AG09319 (cell line): ENCODE results near the gene NUCB1.
"Not testable (repeated sequence)": the region's sequence is repeated elsewhere in the genome, so short reads cannot be mapped to it uniquely, and the experiment has no call there.

ENCODE experiments used
- DNase-seq: peaks from one replicate; pipeline ENCODE4 v3.0.0-alpha.2; 2010; ENCODE audit warnings: low read depth; ENCODE audit errors: extremely low read depth
- CTCF ChIP-seq: IDR thresholded peaks from 2 replicates; pipeline ENCODE4 v1.5.1; 2011; ENCODE audit warnings: low read depth, mild to moderate bottlenecking, inconsistent platforms, low read length, moderate library complexity

NUCB1 gene

GRCh38 chr19:48877855-48878195 is 22.3 kb upstream of the NUCB1 start:
- TF ChIP-seq CTCF: no peak
- DNase-seq: no peak

DNA sequence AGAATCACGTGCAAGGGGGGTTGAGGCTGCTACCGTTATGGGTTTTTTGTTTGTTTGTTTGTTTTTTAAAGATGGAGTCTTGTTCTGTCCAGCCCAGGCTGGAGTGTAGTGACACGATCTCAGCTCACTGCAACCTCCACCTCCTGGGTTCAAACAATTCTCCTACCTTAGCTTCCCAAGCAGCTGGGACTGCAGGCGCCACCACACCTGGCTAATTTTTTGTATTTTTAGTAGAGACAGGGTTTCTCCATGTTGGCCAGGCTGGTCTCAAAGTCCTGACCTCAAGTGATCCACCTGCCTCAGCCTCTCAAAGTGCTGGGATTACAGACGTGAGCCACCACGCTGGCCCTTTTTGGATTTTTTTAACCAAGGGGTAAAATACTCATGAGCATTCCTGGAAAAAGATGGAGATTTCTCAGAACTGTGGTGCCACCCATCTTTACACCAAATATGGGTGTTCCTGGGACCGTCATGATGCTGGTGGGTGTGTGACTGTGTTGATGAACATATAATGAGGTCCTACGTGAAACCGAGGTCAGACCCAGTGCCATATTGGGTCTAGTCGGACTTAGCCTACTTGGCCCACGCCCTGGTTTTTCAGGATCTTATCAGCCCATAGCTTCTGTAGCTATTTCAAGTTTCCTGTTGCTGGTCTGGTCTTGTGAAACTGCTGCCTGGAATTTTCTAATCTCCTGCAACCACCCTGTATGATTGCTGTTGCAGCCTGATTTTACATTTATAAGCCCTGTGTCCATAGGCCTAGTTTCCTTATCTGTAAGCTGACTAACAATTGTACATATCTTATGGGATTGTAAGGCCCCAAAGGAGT is 21.7 kb upstream of the NUCB1 start:
- TF ChIP-seq CTCF: no peak
- no peak for DNase-seq

DNA sequence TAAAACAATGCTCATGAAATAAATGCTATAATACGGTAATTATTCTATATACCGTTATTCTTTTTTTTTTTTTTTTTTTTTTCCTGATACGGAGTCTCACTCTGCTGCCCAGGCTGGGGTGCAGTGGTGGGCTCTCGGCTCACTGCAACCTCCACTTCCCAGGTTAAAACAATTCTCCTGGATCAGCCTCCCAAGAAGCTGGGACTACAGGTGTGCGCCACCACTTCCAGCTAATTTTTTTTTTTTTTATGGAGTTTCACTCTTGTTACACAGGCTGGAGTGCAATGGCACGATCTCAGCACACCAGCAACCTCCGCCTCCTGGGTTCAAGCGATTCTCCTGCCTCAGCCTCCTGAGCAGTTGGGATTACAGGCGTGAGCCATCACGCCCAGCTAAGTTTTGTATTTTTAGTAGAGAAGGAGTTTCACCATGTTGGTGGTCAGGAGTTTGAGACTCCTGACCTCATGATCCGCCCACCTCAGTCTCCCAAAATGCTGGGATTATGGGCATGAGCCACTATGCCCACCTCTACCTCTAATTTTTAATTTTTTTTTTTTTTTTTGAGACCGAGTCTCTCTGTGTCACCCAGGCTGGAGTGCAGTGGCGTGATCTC is 21.0 kb upstream of the NUCB1 start:
- TF ChIP-seq CTCF: no peak
- DNase-seq: no peak

DNA sequence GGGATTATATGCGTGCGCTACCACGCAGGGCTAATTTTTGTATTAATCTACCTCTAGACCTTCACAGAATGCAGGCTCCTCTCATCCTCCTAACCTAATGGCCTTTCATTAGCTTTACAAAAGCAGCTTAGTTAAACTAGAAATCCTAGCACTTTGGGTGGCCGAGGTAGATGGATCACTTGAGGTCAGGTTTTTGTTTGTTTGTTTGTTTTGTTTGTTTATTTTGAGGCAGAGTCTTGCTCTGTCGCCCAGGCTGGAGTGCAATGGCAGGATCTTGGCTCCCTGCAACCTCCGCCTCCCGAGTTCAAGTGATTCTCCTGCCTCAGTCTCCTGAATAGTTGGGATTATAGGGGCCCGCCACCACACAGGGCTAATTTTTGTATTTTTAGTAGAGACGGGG is 20.4 kb upstream of the NUCB1 start:
- not testable (repeated sequence) for DNase-seq

DNA sequence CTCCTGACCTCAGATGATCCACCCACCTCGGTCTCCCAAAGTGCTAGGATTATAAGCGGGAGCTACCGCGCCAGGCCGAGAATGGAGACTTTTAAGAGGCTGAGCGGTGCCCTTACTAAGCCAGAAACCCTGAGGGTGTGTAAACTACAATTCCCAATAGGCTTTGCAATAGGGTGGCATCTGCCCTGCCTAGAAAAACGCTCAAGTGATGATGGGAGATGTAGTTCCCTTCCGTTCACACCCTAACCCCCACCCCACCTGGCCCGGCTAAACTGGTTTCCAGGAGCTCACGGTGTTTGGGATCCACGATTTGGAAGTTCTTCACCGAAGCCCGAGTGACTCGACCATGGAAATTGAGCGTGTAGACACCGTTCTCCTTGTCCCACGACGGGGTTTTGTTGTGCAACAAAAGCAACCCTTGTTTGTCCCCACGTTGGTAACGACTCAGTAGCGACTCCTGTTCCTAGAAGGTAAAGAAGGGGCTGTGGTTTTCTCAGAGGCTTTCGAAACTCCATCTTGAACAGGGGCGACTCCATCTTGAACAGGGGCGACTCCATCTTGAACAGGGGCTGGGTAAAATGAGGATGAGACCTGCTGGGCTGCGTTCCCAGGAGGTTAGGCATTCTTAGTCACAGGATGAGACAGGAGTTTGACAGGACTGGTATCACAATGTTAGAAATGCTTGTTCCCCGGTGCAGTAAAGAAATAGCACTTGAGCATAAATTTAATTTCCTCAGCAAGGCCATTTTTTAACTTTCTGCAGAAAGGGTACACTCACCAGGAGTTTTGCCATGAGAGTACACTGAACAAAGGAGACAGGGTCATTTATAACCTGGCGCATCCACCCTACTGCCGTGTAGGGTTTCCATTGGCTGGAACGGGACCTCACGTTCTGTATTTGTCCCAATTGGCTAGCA is 18.1 kb upstream of the NUCB1 start:
- TF ChIP-seq CTCF: no peak

DNA sequence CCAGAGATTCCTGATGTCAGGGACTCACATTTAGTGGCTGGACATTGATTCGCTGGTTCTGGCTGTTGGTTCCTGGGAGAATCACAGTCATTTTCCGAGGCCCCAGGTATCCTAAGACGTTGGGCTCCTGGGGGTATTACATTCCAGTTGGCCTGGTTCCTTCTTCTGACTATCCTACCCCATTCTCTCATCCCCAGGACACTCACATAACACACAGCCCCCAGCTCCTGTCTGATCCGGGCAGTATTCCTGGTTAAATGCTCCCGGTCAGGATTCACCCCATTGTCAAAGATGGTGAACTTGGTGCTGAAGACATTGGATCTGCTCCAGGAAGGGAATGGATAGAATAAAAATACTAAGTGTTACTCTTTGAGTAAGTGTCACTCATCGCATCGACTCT is 16.4 kb upstream of the NUCB1 start:
- DNase-seq: no peak
- TF ChIP-seq CTCF: no peak

More for the DNA sequence above, 18.1 kb upstream of the NUCB1 start:
- no peak for DNase-seq

- TF ChIP-seq CTCF: no peak
- no peak for DNase-seq
Measured at GRCh38 chr19:48887861-48888612, 12.1 kb upstream of the NUCB1 start.

- DNase-seq: not testable (repeated sequence)
Measured at GRCh38 chr19:48889496-48889895, 10.6 kb upstream of the NUCB1 start.
